C4-2B (cell line): Measurements from ENCODE around the gene KCNAB2.

Source experiments
- H3K27ac ChIP-seq: fragments of 450-650 bp; 2 replicates; pipeline ENCODE4 v1.5.1; 2017
- CTCF ChIP-seq: fragments of 450-650 bp; conservative IDR thresholded peaks from 2 replicates; pipeline ENCODE4 v1.5.1; 2017; ENCODE audit warnings: mild to moderate bottlenecking
- ZFX ChIP-seq: fragments of 450-650 bp; IDR thresholded peaks from 2 replicates; pipeline ENCODE4 v1.6.1; 2017

The KCNAB2 gene

GRCh38 chr1:6109688-6110087 lies 64.0 kb downstream of the KCNAB2 start:
- no peak for TF ChIP-seq CTCF
- no peak for TF ChIP-seq ZFX

GRCh38 chr1:6110326-6110725 lies 64.6 kb downstream of the KCNAB2 start:
- H3K27ac ChIP-seq: no peak overlapping the region
- TF ChIP-seq CTCF (no peak), ZFX (no peak)

More at GRCh38 chr1:6109688-6110087, 64.0 kb downstream of the KCNAB2 start:
- H3K27ac ChIP-seq: no peak overlapping the region

- no peak overlapping the region for H3K27ac ChIP-seq
- TF ChIP-seq ZFX: no peak
Measured at GRCh38 chr1:6111571-6111970, 65.9 kb downstream of the KCNAB2 start.

GRCh38 chr1:6111991-6112689 lies 66.5 kb downstream of the KCNAB2 start:
- TF ChIP-seq CTCF (no peak), ZFX (no peak)
- H3K27ac ChIP-seq: no peak overlapping the region

- H3K27ac ChIP-seq: no peak overlapping the region
- no peak for TF ChIP-seq ZFX
- TF ChIP-seq CTCF: no peak
Measured at GRCh38 chr1:6112690-6113005, 67.0 kb downstream of the KCNAB2 start.

- TF ChIP-seq CTCF (no peak), ZFX (no peak)
- no peak overlapping the region for H3K27ac ChIP-seq
Measured at GRCh38 chr1:6113116-6113515, 67.4 kb downstream of the KCNAB2 start.

- TF ChIP-seq ZFX (no peak), CTCF (no peak)
- no peak overlapping the region for H3K27ac ChIP-seq
Measured at GRCh38 chr1:6113745-6114144, 68.1 kb downstream of the KCNAB2 start.

GRCh38 chr1:6116137-6116536 lies 70.4 kb downstream of the KCNAB2 start:
- TF ChIP-seq CTCF (no peak), ZFX (no peak)
- H3K27ac ChIP-seq: no peak overlapping the region
